ENCODE measurements around the gene SHROOM4.

SHROOM4 gene

GRCh38 chrX:50668860-50669259, 145.1 kb downstream of the SHROOM4 start:
- no peak overlapping the region for H3K4me3 ChIP-seq (ENCODE audit: low read depth, low read length)
- no peak for DNase-seq (ENCODE audit: low read depth)
- no peak for TF ChIP-seq MYC (IDR thresholded peaks at IDR 0.05; ENCODE audit: low read depth, low read length)
- TF ChIP-seq MAX (IDR thresholded peaks at IDR 0.05; ENCODE audit: low read depth, low read length), result no peak
- TF ChIP-seq POLR2A (IDR thresholded peaks at IDR 0.05; ENCODE audit: extremely low read depth, insufficient read length), result no peak
- TF ChIP-seq CTCF (IDR thresholded peaks at IDR 0.05; ENCODE audit: low read depth, low read length), result no peak

- no peak overlapping the region for H3K4me3 ChIP-seq (ENCODE audit: low read depth, low read length)
- TF ChIP-seq MYC (IDR thresholded peaks at IDR 0.05; ENCODE audit: low read depth, low read length), result no peak
- no peak for DNase-seq (ENCODE audit: low read depth)
These were observed 165.8 kb downstream of the SHROOM4 start for GRCh38 chrX:50648156-50648555.

- TF ChIP-seq CTCF (IDR thresholded peaks at IDR 0.05; ENCODE audit: low read depth, low read length), result no peak
- TF ChIP-seq MYC (IDR thresholded peaks at IDR 0.05; ENCODE audit: low read depth, low read length), result no peak
- TF ChIP-seq MAX (IDR thresholded peaks at IDR 0.05; ENCODE audit: low read depth, low read length), result no peak
- TF ChIP-seq POLR2A (IDR thresholded peaks at IDR 0.05; ENCODE audit: extremely low read depth, insufficient read length), result no peak
- H3K4me3 ChIP-seq (ENCODE audit: low read depth, low read length), result no peak overlapping the region
- no peak for DNase-seq (ENCODE audit: low read depth)
These were observed 169.5 kb downstream of the SHROOM4 start for GRCh38 chrX:50644496-50644895.

- TF ChIP-seq CTCF (IDR thresholded peaks at IDR 0.05; ENCODE audit: low read depth, low read length), result no peak
- TF ChIP-seq MAX (IDR thresholded peaks at IDR 0.05; ENCODE audit: low read depth, low read length), result no peak
- TF ChIP-seq MYC (IDR thresholded peaks at IDR 0.05; ENCODE audit: low read depth, low read length), result no peak
- TF ChIP-seq POLR2A (IDR thresholded peaks at IDR 0.05; ENCODE audit: extremely low read depth, insufficient read length), result no peak
- no peak for DNase-seq (ENCODE audit: low read depth)
- no peak overlapping the region for H3K4me3 ChIP-seq (ENCODE audit: low read depth, low read length)
These were observed 170.4 kb downstream of the SHROOM4 start for GRCh38 chrX:50643525-50644137.

- no peak for DNase-seq (ENCODE audit: low read depth)
- H3K4me3 ChIP-seq (ENCODE audit: low read depth, low read length), result no peak overlapping the region
- TF ChIP-seq MAX (IDR thresholded peaks at IDR 0.05; ENCODE audit: low read depth, low read length) (no peak), CTCF (IDR thresholded peaks at IDR 0.05; ENCODE audit: low read depth, low read length) (no peak), POLR2A (IDR thresholded peaks at IDR 0.05; ENCODE audit: extremely low read depth, insufficient read length) (no peak), MYC (IDR thresholded peaks at IDR 0.05; ENCODE audit: low read depth, low read length) (no peak)
These were observed 175.9 kb downstream of the SHROOM4 start for GRCh38 chrX:50638123-50638522.

GRCh38 chrX:50635817-50636365, 178.1 kb downstream of the SHROOM4 start:
- no peak for TF ChIP-seq MYC (IDR thresholded peaks at IDR 0.05; ENCODE audit: low read depth, low read length)
- TF ChIP-seq MAX (IDR thresholded peaks at IDR 0.05; ENCODE audit: low read depth, low read length), result no peak
- no peak for TF ChIP-seq POLR2A (IDR thresholded peaks at IDR 0.05; ENCODE audit: extremely low read depth, insufficient read length)
- TF ChIP-seq CTCF (IDR thresholded peaks at IDR 0.05; ENCODE audit: low read depth, low read length), result no peak
- H3K4me3 ChIP-seq (ENCODE audit: low read depth, low read length), result no peak overlapping the region
- DNase-seq (ENCODE audit: low read depth), result no peak
